H9 (cell line): ENCODE data around the gene ZNF414. TPM values are rescaled to one million over a fixed set of nuclear protein-coding genes. Genes with fewer than 3 reads are reported as not detected.

Experiments
- DNase-seq: peaks from one replicate; pipeline ENCODE4 v3.0.0-alpha.2; 2017
- H2AFZ ChIP-seq: one replicate; pipeline ENCODE4 v1.6.1; 2013; ENCODE audit warnings: mild to moderate bottlenecking, low read length, control low read depth, moderate library complexity
- H2AK5ac ChIP-seq: 2 replicates; pipeline ENCODE4 v1.6.1; 2013; ENCODE audit warnings: low read length, control low read depth, mixed read lengths; ENCODE audit not compliant: insufficient read length
- H2BK120ac ChIP-seq: one replicate; pipeline ENCODE4 v1.6.1; 2013; ENCODE audit warnings: low read depth, mild to moderate bottlenecking, low read length, control low read depth, inconsistent platforms; ENCODE audit not compliant: poor library complexity, severe bottlenecking
- H2BK12ac ChIP-seq: 2 replicates; pipeline ENCODE4 v1.6.1; 2013; ENCODE audit warnings: low read length, control low read depth, mixed read lengths, low read depth; ENCODE audit not compliant: insufficient read length
- H2BK15ac ChIP-seq: 2 replicates; pipeline ENCODE4 v1.6.1; 2013; ENCODE audit warnings: low read depth, low read length, control low read depth
- H2BK20ac ChIP-seq: one replicate; pipeline ENCODE4 v1.6.1; 2013; ENCODE audit warnings: low read depth, mild to moderate bottlenecking, low read length, control low read depth, inconsistent platforms; ENCODE audit not compliant: poor library complexity, severe bottlenecking
- H2BK5ac ChIP-seq: 2 replicates; pipeline ENCODE4 v1.6.1; 2013; ENCODE audit warnings: low read length, control low read depth, mixed read lengths; ENCODE audit not compliant: insufficient read length
- H3K14ac ChIP-seq: 2 replicates; pipeline ENCODE4 v1.6.1; 2013; ENCODE audit warnings: low read length, control low read depth; ENCODE audit not compliant: insufficient read depth
- H3K18ac ChIP-seq: 2 replicates; pipeline ENCODE4 v1.6.1; 2013; ENCODE audit warnings: low read depth, mild to moderate bottlenecking, mixed read lengths, low read length, control low read depth; ENCODE audit not compliant: insufficient read length
- H3K23ac ChIP-seq: 2 replicates; pipeline ENCODE4 v1.6.1; 2013; ENCODE audit warnings: low read length, control low read depth, mixed read lengths, low read depth; ENCODE audit not compliant: insufficient read length
- H3K23me2 ChIP-seq: 2 replicates; pipeline ENCODE4 v1.6.1; 2013; ENCODE audit warnings: low read depth, mild to moderate bottlenecking, mixed read lengths, low read length, control low read depth; ENCODE audit not compliant: insufficient read length, poor library complexity, severe bottlenecking
- H3K27ac ChIP-seq: 2 replicates; pipeline ENCODE4 v1.5.1; 2013; ENCODE audit warnings: low read length, control low read depth, mixed read lengths, low read depth; ENCODE audit not compliant: insufficient read length
- H3K27me3 ChIP-seq: 2 replicates; pipeline ENCODE4 v1.6.1; 2013; ENCODE audit warnings: low read length, control low read depth, inconsistent platforms; ENCODE audit not compliant: insufficient read depth
- H3K4ac ChIP-seq: 2 replicates; pipeline ENCODE4 v1.6.1; 2013; ENCODE audit warnings: low read depth, mild to moderate bottlenecking, control low read depth, inconsistent platforms, low read length, moderate library complexity
- H3K4me1 ChIP-seq: 2 replicates; pipeline ENCODE4 v1.6.1; 2013; ENCODE audit warnings: low read length, control low read depth, inconsistent platforms; ENCODE audit not compliant: insufficient read depth
- H3K4me2 ChIP-seq: 2 replicates; pipeline ENCODE4 v1.6.1; 2013; ENCODE audit warnings: low read length, control low read depth, mixed read lengths; ENCODE audit not compliant: insufficient read length, insufficient read depth
- H3K56ac ChIP-seq: 2 replicates; pipeline ENCODE4 v1.6.1; 2013; ENCODE audit warnings: low read depth, mild to moderate bottlenecking, mixed read lengths, low read length, control low read depth; ENCODE audit not compliant: insufficient read length
- H3K79me1 ChIP-seq: 2 replicates; pipeline ENCODE4 v1.6.1; 2013; ENCODE audit warnings: low read depth, mild to moderate bottlenecking, moderate library complexity, low read length, control low read depth, inconsistent platforms; ENCODE audit not compliant: insufficient read depth, poor library complexity, severe bottlenecking
- H3K79me2 ChIP-seq: 2 replicates; pipeline ENCODE4 v1.6.1; 2013; ENCODE audit warnings: low read length, control low read depth, inconsistent platforms; ENCODE audit not compliant: insufficient read depth
- H3K9ac ChIP-seq: 2 replicates; pipeline ENCODE4 v1.6.1; 2013; ENCODE audit warnings: low read length, control low read depth, mixed read lengths; ENCODE audit not compliant: insufficient read length; ENCODE audit errors: extremely low read depth
- H3K9me3 ChIP-seq: one replicate; pipeline ENCODE4 v1.6.1; 2013; ENCODE audit warnings: low read depth, low read length, inconsistent platforms; ENCODE audit not compliant: control insufficient read depth
- H3T11ph ChIP-seq: one replicate; pipeline ENCODE4 v1.6.1; 2013; ENCODE audit warnings: mild to moderate bottlenecking, low read length, control low read depth, inconsistent platforms
- H4K20me1 ChIP-seq: one replicate; pipeline ENCODE4 v1.6.1; 2013; ENCODE audit not compliant: control insufficient read depth, insufficient read length, insufficient read depth
- H4K5ac ChIP-seq: 2 replicates; pipeline ENCODE4 v1.6.1; 2013; ENCODE audit warnings: low read depth, mild to moderate bottlenecking, mixed read lengths, low read length, control low read depth; ENCODE audit not compliant: insufficient read length
- H4K8ac ChIP-seq: replicated peaks from 2 replicates; pipeline ENCODE4 v1.6.1; 2013; ENCODE audit warnings: low read length, control low read depth, mixed read lengths, low read depth; ENCODE audit not compliant: insufficient read length
- H4K91ac ChIP-seq: 2 replicates; pipeline ENCODE4 v1.6.1; 2013; ENCODE audit warnings: low read depth, mild to moderate bottlenecking, moderate library complexity, mixed read lengths, low read length, control low read depth; ENCODE audit not compliant: insufficient read length
- H3K27ac Mint-ChIP-seq, 3 experiments: 2 replicates in 2 of 3; 3 replicates in 1 of 3; pipeline ENCODE4 v1.8.0; 2020 to 2021; ENCODE audit warnings: mixed read lengths in 3 of 3, mild to moderate bottlenecking in 1 of 3, moderate library complexity in 1 of 3
- H3K27me3 Mint-ChIP-seq: 2 replicates; pipeline ENCODE4 v1.8.0; 2021; ENCODE audit warnings: low read depth, mild to moderate bottlenecking, moderate library complexity, mixed read lengths
- H3K36me3 Mint-ChIP-seq, 3 experiments: 2 replicates in 2 of 3; 3 replicates in 1 of 3; pipeline ENCODE4 v1.8.0; 2020 to 2021; ENCODE audit warnings: low read depth in 3 of 3, mixed read lengths in 3 of 3; ENCODE audit not compliant: insufficient read depth in 1 of 3
- H3K4me1 Mint-ChIP-seq, 2 experiments: 2 replicates each; pipeline ENCODE4 v1.8.0; 2020; ENCODE audit warnings: mixed read lengths in 2 of 2
- H3K4me3 Mint-ChIP-seq, 2 experiments: 2 replicates in 1 of 2; 3 replicates in 1 of 2; pipeline ENCODE4 v1.8.0; 2020 to 2021; ENCODE audit warnings: mild to moderate bottlenecking in 2 of 2, mixed read lengths in 2 of 2, moderate library complexity in 1 of 2
- H3K9me3 Mint-ChIP-seq, 2 experiments: 2 replicates in 1 of 2; 3 replicates in 1 of 2; pipeline ENCODE4 v1.8.0; 2020; ENCODE audit warnings: mild to moderate bottlenecking in 2 of 2, mixed read lengths in 2 of 2, moderate library complexity in 1 of 2
- CTCF ChIP-seq: fragments of 200-600 bp; sonication (generic); conservative IDR thresholded peaks from 3 replicates; pipeline ENCODE4 v1.8.0; 2021; ENCODE audit warnings: antibody characterized with exemption, mild to moderate bottlenecking
- WGBS: extraction: QIAGEN DNeasy Blood & Tissue Kit; methylation state at CpG from one replicate; pipeline ENCODE4 v1.1.7; 2013; ENCODE audit warnings: missing lambda C conversion rate, low lambda C conversion rate, mixed read lengths; ENCODE audit not compliant: insufficient read length; ENCODE audit errors: extremely low coverage; 5-methylcytosine and 5-hydroxymethylcytosine counted together
- total RNA-seq: library from RNA; stranded (reverse); gene quantifications from 2 replicates; pipeline ENCODE4 v1.2.1, GENCODE V29; 2021

ZNF414 gene
- total RNA-seq, 1 experiment from 2014 or later: 29.3 TPM

- H4K8ac ChIP-seq: no peak overlapping the region
- no peak overlapping the region for H3K18ac ChIP-seq
- H3K23me2 ChIP-seq: no peaks in the 10 kb centered on the region
- H3K79me1 ChIP-seq: no peaks in the 10 kb centered on the region
- H3K27ac ChIP-seq: no peak overlapping the region
- Mint-ChIP-seq H3K27ac (peak overlapping the region in 1 of 3 experiments; percentile 67; a peak in 1 of 7 replicates), H3K4me3 (no peak overlapping the region), H3K36me3 (peaks cover 0 to 5% (median 4%) of the 10 kb centered on the region in 3 experiments; a peak in 3 of 7 replicates), H3K9me3 (no peaks in the 10 kb centered on the region), H3K27me3 (no peaks in the 10 kb centered on the region), H3K4me1 (peaks cover 4 to 11% of the 10 kb centered on the region in 2 experiments; a peak in 2 of 4 replicates)
- no peak overlapping the region for H2BK20ac ChIP-seq
- H4K5ac ChIP-seq: no peak overlapping the region
- no peak overlapping the region for H3K14ac ChIP-seq
- no peaks in the 10 kb centered on the region for H3K79me2 ChIP-seq
- H2AK5ac ChIP-seq: no peak overlapping the region
- H4K91ac ChIP-seq: no peak overlapping the region
- H3K9ac ChIP-seq: no peak overlapping the region
- H3K4me2 ChIP-seq: no peak overlapping the region
- H2BK15ac ChIP-seq: no peak overlapping the region
- H3K9me3 ChIP-seq: no peaks in the 10 kb centered on the region
- no peaks in the 10 kb centered on the region for H3K27me3 ChIP-seq
- DNase-seq: no peak
- no CpG with 5 or more reads among the region's 7 CpGs for WGBS
- TF ChIP-seq CTCF: no peak
- H2AFZ ChIP-seq: no peak overlapping the region
- no peak overlapping the region for H3K4ac ChIP-seq
- no peak overlapping the region for H3K23ac ChIP-seq
- H4K20me1 ChIP-seq: no peaks in the 10 kb centered on the region
- no peak overlapping the region for H2BK12ac ChIP-seq
- H3K4me1 ChIP-seq: no peaks in the 10 kb centered on the region
- H3T11ph ChIP-seq: no peak overlapping the region
- no peak overlapping the region for H2BK5ac ChIP-seq
- H2BK120ac ChIP-seq: no peak overlapping the region
- no peak overlapping the region for H3K56ac ChIP-seq
Measured at GRCh38 chr19:8494158-8494557, 19.8 kb downstream of the ZNF414 start.
